Measurements from ENCODE around the gene NOTUM. TPM values are rescaled to one million over a fixed set of nuclear protein-coding genes. Genes with fewer than 3 reads are reported as not detected.
A peak's percentile ranks its signal among the peaks of the same experiment; 100 is the strongest.

The NOTUM gene
- total and polyA plus RNA-seq, 10 of the 15 experiments (the other 5 are each of a cell fraction or from before 2014, with no cell fraction given), result 0.04 to 0.13 TPM; not detected in 8

- ChIA-PET RAD21 (ENCODE audit: unreplicated experiment) (no interaction called here), CTCF (no interaction called here), POLR2A (no interaction called here), SMC1A (ENCODE audit: uncharacterized antibody, unreplicated experiment) (no interaction called here)
- intact Hi-C loops (cut with micrococcal nuclease; ENCODE audit: unreplicated experiment) (no loop called here), in situ Hi-C loops (cut with MboI) (no loop called here)
- Histone ChIP-seq H3K9ac (ENCODE audit: control insufficient read depth, insufficient read depth, low read length) (no peak overlapping the region), H3K9me3 (replicated peaks; ENCODE audit: control insufficient read depth, insufficient read depth, low read length) (no peaks in the 10 kb centered on the region), H3K4me1 (ENCODE audit: control insufficient read depth, insufficient read depth, low read length) (peaks cover 6% of the 10 kb centered on the region), H3K4me2 (ENCODE audit: control insufficient read depth, insufficient read depth) (no peak overlapping the region), H3K79me2 (ENCODE audit: control insufficient read depth, insufficient read depth, low read length) (peaks cover 29% of the 10 kb centered on the region), H3K4me3 (no peak overlapping the region), H3K27ac (ENCODE audit: control insufficient read depth, insufficient read depth) (no peak overlapping the region), H2AFZ (ENCODE audit: control insufficient read depth, low read depth, low read length) (no peak overlapping the region), H3K36me3 (ENCODE audit: control insufficient read depth in 2 of 2, insufficient read depth in 2 of 2, low read length in 1 of 2) (peaks cover 14 to 29% of the 10 kb centered on the region in 2 experiments), H4K20me1 (ENCODE audit: control insufficient read depth, insufficient read depth) (no peaks in the 10 kb centered on the region), H3K27me3 (replicated peaks in 1 of 2; ENCODE audit: control insufficient read depth in 2 of 2, insufficient read depth in 2 of 2, low read length in 1 of 2) (no peaks in the 10 kb centered on the region)
- ATAC-seq (no peak), FAIRE-seq (no peak), DNase-seq (ENCODE audit: low read depth, low spot score) (no peak)
- TF ChIP-seq SKIL (IDR thresholded peaks at IDR 0.05; ENCODE audit: low read depth, poor library complexity, severe bottlenecking), result no peak
- 0 out of 2 replicates have a peak, but pooled peaks have one; percentile 13 for TF ChIP-seq POLR2AphosphoS5 (IDR thresholded peaks at IDR 0.05; ENCODE audit: low read length)
- 92% methylated on average over 12 of the region's 12 CpGs for WGBS (ENCODE audit: insufficient coverage, insufficient replicate concordance, low lambda C conversion rate, missing lambda C conversion rate)
- no TSS peak for BruUV-seq (replicated peaks)
These were observed 45.7 kb downstream of the NOTUM start for GRCh38 chr17:81915331-81915730.

GRCh38 chr17:81914103-81914850 lies 46.7 kb downstream of the NOTUM start:
- FAIRE-seq, result no peak

More at GRCh38 chr17:81914103-81914850, 46.7 kb downstream of the NOTUM start:
- in situ Hi-C loops (cut with MboI), result no loop called here
- Histone ChIP-seq H3K27ac (ENCODE audit: control insufficient read depth, insufficient read depth) (no peak overlapping the region), H4K20me1 (ENCODE audit: control insufficient read depth, insufficient read depth) (no peaks in the 10 kb centered on the region), H2AFZ (ENCODE audit: control insufficient read depth, low read depth, low read length) (no peak overlapping the region), H3K36me3 (ENCODE audit: control insufficient read depth in 2 of 2, insufficient read depth in 2 of 2, low read length in 1 of 2) (peaks cover 14 to 28% of the 10 kb centered on the region in 2 experiments), H3K4me3 (no peak overlapping the region), H3K9me3 (replicated peaks; ENCODE audit: control insufficient read depth, insufficient read depth, low read length) (no peaks in the 10 kb centered on the region), H3K4me1 (ENCODE audit: control insufficient read depth, insufficient read depth, low read length) (peaks cover 11% of the 10 kb centered on the region), H3K4me2 (ENCODE audit: control insufficient read depth, insufficient read depth) (no peak overlapping the region), H3K79me2 (ENCODE audit: control insufficient read depth, insufficient read depth, low read length) (peaks cover 37% of the 10 kb centered on the region), H3K27me3 (replicated peaks in 1 of 2; ENCODE audit: control insufficient read depth in 2 of 2, insufficient read depth in 2 of 2, low read length in 1 of 2) (no peaks in the 10 kb centered on the region), H3K9ac (ENCODE audit: control insufficient read depth, insufficient read depth, low read length) (no peak overlapping the region)
- ChIA-PET POLR2A (no interaction called here), RAD21 (ENCODE audit: unreplicated experiment) (no interaction called here), SMC1A (ENCODE audit: uncharacterized antibody, unreplicated experiment) (no interaction called here), CTCF (no interaction called here)
- no peak for ATAC-seq
- DNase-seq (ENCODE audit: low read depth, low spot score), result no peak
- no peak for TF ChIP-seq SREBF2 (IDR thresholded peaks at IDR 0.05; ENCODE audit: low read length)
- no peak for TF ChIP-seq FOXM1 (IDR thresholded peaks at IDR 0.05; ENCODE audit: low read depth, low read length)
- TF ChIP-seq E2F4 (IDR thresholded peaks at IDR 0.05; ENCODE audit: low read depth, low read length), result no peak
- TF ChIP-seq ATF7 (IDR thresholded peaks at IDR 0.05; ENCODE audit: low read depth), result no peak
- 0 out of 2 replicates have a peak, but pooled peaks have one; percentile 39 for TF ChIP-seq POLR2A (IDR thresholded peaks at IDR 0.05; ENCODE audit: low read depth, low read length)
- TF ChIP-seq YBX1 (IDR thresholded peaks at IDR 0.05), result no peak
- intact Hi-C loops (cut with micrococcal nuclease; ENCODE audit: unreplicated experiment), result no loop called here
- 96% methylated on average over 36 of the region's 36 CpGs for WGBS (ENCODE audit: insufficient coverage, insufficient replicate concordance, low lambda C conversion rate, missing lambda C conversion rate)
- BruUV-seq (replicated peaks), result no TSS peak
